ENCODE data around the gene KRT84.

DNA sequence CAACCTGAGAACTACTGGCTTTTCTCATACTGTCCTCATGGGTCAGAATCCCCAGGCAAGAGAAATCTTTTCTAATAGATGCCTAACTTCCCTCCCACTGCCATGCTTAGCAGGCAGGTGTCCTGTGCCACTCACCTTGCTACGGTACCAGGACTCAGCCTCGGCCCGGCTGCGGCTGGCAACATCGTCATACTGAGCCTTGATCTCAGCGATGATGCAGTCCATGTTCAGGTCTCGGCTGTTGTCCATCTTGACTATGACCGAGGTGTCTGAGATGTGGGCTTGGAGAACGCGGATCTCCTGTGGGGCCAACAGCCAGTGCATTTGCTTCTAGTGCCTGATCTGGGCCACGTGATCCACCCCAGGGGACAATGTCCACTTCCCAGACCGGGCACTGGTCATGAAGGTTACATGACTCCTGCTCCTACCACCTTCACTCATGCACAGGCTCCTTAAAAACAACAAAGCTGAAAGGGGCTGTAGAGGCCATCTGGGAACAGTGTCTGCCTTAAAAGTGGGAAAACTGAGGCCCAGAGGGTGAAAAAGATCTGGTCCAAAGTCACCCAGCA is 22.3 kb downstream of the KRT84 start:
- TF ChIP-seq, protein P1, sequence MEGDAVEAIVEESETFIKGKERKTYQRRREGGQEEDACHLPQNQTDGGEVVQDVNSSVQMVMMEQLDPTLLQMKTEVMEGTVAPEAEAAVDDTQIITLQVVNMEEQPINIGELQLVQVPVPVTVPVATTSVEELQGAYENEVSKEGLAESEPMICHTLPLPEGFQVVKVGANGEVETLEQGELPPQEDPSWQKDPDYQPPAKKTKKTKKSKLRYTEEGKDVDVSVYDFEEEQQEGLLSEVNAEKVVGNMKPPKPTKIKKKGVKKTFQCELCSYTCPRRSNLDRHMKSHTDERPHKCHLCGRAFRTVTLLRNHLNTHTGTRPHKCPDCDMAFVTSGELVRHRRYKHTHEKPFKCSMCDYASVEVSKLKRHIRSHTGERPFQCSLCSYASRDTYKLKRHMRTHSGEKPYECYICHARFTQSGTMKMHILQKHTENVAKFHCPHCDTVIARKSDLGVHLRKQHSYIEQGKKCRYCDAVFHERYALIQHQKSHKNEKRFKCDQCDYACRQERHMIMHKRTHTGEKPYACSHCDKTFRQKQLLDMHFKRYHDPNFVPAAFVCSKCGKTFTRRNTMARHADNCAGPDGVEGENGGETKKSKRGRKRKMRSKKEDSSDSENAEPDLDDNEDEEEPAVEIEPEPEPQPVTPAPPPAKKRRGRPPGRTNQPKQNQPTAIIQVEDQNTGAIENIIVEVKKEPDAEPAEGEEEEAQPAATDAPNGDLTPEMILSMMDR (IDR thresholded peaks at IDR 0.05) = no peak
- no peak for TF ChIP-seq POLR2A (IDR thresholded peaks at IDR 0.05)

All from suprapubic skin (tissue), 3 donors.